GM18526 (cell line): ENCODE data around the gene RANBP17.

Experiments used
- POLR2A ChIP-seq: IDR thresholded peaks from 3 replicates; pipeline ENCODE4 v1.6.1; 2011; ENCODE audit not compliant: insufficient read length; ENCODE audit errors: extremely low read depth

The RANBP17 gene

DNA sequence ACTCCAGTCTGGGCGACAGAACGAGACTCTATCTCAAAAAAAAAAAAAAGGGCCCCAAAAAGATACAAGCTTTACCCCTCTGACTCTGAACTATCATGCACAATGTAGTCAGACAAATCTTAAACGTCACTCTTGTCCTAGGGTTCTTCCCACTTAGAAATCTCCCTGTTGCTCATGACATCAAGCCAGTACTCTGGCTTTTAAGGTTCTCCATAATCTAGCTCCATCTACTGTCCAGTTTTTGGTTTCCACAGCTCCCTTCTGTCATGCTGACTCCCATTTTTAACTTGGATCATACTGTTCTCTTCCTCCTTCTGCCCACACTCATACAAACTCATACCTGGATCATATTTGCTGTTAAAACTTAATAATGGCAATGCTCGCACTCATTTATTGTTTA lies 290.6 kb downstream of the RANBP17 start:
- TF ChIP-seq POLR2A, result no peak

DNA sequence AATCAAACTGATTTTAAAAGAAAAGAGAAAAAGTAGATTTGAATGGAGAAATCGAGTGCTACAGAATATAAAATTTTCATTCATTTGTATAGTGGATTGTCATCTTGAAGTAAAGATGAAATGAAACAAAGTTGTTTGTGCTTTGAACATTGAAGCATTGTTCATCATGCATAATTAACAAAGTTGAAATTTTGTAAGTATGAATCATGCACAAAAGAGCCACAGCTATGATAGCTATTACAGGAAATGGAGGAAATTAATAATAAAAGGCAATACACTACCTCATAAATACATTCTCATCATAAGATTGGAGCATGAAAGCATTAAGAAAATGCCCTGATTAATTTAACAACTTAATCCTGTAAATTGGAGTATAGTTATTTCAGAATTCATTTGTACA lies 293.8 kb downstream of the RANBP17 start:
- no peak for TF ChIP-seq POLR2A

DNA sequence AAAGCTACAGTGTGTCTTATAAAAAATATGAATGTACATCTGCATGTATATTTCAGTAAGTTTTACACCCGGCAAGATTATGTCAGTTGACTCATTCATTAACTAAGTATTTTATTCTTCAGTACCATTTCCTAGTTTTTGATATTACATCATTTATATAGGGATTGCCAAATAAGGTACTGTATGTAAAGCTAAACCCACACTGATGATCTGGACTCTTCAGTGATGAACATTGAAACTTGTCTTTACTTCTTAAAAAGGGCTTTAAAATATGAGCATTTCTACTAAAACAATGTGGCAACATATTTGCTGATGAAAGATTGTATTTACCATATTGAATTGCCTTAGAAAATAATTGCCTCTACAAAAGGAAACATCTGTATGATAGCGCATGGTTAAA lies 295.5 kb downstream of the RANBP17 start:
- TF ChIP-seq POLR2A, result no peak

DNA sequence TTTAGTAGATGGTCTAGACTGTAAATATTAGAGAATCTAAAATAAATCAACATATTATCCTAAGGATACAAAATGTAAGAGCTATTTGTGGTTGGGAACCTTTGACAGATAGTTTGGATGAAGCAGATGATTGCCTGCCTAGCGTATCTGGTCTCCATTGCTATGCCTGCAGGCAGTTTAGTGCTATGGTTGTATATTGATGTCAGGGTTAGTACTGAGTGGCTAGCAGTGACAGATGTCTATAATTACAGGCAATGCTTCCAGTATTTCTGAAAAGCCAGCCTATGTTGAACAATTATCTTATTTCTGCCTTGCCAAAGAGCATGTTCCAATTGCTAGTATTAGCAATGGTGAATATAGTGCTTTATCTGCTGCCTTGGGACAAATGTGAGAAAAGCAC lies 296.0 kb downstream of the RANBP17 start:
- TF ChIP-seq POLR2A, result no peak

DNA sequence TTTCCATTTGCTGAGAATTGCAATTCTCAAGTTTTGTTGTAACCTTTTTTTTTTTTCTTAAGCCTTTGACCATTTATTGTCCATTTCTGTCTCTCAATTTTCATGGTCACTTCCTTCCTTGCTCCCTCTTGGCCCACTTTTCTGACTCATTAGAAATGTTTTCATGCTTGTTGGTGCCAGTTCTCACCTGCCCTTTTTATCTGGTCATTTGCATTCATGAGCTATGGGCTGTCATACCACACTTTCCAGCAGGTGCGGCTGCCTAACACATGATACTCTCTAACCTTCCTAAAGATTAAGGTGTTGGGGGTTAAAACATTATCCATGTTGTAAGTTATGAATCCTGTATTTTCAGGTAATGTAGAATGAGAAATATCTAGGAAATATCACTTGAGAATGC lies 296.8 kb downstream of the RANBP17 start:
- TF ChIP-seq POLR2A, result no peak

DNA sequence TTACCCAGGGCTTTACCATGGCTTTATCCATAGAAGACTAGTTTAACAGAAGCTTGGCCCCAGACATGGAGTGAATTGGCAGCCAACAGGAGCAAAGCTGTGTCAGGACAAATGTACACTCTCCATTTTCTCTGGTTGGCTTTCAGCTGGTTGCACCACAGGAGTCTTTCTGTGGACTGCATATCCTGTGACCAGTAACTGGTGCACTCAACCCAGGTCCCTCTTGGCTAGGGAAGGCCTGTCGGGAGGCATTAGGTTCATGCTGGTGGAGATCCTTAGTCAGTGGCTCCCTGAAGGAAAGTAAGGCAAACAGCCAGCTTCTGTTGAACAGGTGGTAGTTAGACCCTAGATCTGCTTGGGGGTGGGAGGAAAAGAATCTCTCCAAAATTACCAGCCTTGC lies 300.3 kb downstream of the RANBP17 start:
- no peak for TF ChIP-seq POLR2A

DNA sequence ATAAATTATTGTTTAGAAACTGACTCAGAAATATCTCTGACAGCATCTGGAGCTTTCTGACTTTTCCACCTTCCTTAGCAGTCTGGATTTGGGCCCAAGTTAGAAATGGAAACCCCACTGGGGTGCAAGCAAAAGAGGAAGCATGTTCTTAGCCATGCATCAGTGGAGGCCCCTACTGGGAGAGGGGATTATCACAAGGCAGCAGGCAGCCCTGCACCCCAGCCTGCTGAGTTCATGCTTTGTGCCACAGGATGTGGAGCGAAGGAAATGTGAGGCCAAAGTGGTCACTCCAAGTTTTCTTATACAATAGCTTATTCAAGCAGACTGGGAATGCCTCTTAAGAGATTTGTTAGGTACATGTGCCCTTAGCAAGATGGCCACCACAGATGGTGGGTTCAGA lies 300.8 kb downstream of the RANBP17 start:
- no peak for TF ChIP-seq POLR2A

DNA sequence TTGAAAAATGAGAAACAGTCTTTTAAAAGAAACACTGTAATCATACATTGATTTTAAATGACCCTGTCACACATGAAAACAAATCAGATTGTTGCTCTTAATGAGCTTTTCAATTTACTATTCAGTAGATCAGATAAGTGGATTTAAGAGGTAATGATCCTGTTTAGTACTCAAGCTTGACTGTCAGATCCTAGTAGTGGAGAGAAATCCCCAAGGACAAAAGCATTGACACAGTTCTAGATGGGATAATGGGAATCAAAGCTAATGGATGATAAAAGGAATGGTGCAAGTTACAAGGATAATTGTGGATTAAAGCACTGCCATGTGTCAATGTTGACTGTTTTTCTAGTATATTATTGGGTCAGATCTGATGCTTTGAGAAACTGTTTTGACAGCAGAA lies 304.9 kb downstream of the RANBP17 start:
- TF ChIP-seq POLR2A, result no peak

DNA sequence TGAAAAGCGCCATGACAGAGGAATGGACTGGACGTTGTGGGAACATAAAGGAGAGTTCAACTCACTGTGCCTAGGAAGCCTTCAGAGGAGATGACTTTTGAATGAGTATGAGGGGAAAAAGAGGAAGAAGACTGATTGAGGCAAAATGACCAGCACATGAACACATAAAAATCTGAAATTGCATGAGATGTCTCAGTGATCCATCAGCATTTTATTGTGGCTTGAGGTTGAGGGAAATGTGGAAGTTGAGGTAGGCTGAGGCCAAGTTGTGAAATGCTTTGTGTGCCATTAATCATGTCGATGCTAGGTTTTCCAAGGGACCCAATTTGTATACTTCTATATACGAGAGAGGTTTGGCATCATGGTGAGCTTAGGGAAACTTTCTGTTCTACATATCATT lies 306.4 kb downstream of the RANBP17 start:
- TF ChIP-seq POLR2A, result no peak

DNA sequence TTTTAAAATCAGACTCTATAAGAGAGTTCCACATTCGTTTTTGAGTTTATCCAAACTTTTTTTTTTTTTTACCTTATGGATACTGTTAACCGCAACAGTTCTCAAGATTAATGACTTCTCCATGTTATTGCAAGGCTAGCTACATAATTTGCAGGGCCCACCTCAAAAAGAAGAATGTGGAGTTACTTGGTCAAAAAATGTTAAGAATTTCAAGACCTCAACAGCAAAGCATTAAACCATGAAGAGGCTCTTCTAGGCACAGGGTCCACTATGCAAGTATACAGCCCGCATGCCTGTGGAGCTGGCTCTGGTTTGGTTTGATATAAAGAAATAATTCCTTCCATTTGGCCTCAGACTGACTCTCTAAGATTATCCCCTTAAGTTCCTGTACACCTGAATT lies 313.9 kb downstream of the RANBP17 start:
- no peak for TF ChIP-seq POLR2A

DNA sequence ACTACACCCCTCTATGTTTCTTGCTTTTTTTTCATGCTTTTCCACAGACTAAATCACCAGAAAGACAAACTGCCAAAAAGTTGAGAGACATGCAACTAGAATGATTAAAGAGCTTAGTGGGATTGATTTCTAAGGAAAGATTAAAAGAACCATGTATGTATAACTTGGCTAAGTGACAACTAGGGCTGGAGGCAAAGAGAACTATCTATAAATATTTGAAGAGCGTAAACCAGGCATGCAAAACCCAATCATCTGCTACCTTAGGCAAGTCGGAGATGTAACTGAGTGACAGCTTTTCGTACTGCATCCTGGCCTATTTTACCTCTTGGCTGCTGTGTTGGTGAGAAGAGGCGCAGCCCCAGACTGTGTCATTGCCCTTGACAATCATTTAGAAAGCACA lies 326.2 kb downstream of the RANBP17 start:
- no peak for TF ChIP-seq POLR2A

DNA sequence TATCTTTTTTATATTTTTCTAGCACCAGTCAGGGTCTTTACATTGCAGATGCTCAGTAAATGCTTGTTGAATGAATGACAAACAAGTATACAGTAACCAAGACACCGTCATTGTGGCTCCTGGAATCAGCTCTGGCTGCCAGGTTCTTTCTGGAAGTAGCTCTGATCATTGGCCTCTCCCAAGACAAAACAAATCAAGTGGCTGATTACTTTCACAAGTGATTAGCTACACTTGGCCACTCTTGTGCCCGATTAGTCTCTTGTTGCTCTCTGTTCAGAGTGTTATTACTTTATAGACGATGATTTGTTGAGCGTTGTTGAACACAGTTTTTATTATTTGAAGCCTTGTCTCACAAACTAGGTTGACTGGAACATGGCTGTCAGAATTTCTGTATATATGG lies 327.6 kb downstream of the RANBP17 start:
- TF ChIP-seq POLR2A, result no peak

DNA sequence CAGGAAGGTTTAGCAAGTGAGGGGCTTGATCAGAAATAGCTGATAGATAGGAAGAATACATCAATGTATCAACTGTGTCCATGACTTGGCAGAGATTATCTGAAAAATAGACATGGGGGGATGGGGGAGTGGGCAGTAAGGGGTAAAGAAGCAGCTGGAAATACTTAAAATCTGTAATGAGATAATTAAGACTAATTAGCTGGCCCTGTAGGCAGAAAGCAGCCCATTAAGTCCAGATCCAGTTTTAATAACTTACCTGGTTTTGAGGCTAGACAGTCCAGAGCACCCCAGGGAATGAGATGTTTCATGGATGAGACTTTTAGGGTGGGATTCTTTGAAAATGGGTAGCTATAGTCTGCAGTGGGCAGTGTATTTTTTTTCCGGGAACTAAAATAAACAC lies 330.3 kb downstream of the RANBP17 start:
- no peak for TF ChIP-seq POLR2A

DNA sequence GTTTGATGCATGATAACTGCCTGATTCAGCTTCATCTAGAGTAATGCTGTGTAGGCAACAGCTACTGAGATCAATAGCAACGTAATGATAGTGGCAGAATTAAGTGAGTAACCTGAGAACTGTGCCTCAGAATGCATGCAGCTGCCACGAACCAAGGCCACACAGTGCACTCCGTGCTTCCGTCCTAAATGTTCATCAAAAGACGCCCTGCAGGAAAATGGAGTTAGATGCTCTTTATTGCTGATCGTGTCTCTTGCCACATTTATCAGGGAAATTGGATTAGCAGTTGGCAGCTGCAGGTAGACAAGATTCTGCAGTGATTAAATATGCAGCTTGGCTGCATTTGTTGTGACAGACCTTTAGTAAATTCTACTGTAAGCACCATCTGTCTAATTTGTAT lies 339.5 kb downstream of the RANBP17 start:
- no peak for TF ChIP-seq POLR2A

DNA sequence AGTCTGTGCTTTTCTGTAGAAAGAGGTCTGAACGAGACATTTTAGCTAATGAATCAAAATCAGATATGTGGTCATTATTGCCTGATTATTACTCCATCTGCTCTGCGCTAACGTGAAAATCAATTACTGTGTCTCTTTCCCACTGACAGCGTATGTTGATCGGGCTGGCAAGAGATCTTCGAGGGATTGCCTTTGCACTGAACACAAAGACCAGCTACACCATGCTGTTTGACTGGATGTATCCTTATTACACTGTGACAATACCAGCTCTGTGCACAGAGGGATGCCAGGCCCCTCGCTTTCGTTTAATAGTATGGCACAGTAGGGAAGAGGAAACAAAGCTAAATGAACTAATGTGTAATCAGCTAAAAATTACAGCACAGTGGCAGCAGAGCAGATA lies 343.6 kb downstream of the RANBP17 start:
- no peak for TF ChIP-seq POLR2A

DNA sequence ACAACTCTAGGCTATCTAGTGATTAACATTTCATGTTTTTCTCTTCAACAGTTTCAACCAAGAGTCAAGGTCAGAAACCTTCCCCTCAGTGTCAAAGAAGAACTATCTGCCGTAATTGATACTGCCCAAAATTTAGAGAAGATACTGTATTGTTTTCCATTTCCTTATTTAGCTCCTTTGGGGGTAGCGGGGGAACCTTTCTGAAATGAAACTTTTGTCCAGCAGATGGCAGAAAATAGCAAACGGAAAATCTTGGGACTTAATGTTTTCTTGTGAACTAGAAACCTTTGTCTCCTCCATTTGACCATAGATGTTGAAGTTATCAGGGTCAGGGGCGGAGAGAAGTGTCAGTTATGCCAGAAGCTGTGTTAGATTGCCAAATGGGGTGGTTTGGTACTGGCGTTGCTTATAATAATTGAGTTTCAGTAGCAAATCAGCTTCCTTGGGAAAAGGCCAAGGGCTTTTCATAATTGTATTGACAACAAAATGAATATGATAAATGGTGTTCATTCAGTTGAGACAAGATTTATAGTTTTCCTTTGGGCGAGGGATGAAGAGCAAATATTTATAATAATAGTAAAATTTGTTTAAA lies 345.5 kb downstream of the RANBP17 start:
- TF ChIP-seq POLR2A, result no peak

DNA sequence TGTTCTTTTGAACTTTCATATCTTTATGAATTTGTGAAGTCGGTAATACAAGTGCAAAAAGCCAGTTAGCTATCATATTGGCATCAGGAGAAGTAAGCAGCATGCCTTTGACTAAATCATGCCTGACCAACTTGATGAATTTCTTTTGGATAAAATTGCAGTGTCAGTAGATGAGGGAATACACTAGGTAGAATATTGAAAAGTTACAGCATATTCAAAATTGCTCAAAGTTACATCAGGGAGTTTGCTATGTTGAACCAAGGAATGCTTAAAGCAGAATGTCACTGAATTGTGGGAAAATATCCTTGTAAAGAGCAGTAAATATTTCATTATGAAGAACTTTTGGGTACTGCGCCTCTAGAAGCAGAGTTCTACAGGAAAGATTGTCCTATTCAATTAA lies 360.1 kb downstream of the RANBP17 start:
- no peak for TF ChIP-seq POLR2A

DNA sequence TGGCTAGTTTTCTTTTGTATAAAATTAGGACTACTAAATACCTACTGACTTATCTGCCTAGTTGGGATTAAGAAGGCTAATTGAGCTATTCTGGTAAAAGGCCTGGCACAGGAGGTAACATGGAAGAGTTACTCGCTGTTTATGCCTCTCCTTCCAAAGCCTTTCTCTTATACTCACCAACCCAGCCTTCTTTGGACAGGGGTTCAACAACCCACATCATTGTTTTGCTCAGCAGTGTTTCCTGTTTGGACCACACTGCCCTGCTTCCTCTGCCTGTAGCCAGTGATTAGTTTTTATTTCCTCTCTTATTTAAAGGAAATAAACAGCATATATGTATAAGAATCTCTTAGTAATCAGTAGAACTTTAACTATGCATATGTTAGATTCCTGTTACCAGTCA lies 362.1 kb downstream of the RANBP17 start:
- no peak for TF ChIP-seq POLR2A
